ENCODE data around the gene KIRREL3. TPM values are rescaled to one million over a fixed set of nuclear protein-coding genes. Genes with fewer than 3 reads are reported as not detected.
A peak's percentile ranks its signal among the peaks of the same experiment; 100 is the strongest.

The KIRREL3 gene
- total RNA-seq, 1 donor from 2014 or later, result 0.66 TPM

GRCh38 chr11:126423154-126423553 lies 577.4 kb downstream of the KIRREL3 start:
- DNase-seq (ENCODE audit: low spot score), result no peak

- DNase-seq (ENCODE audit: low spot score), result no peak
These were observed 578.1 kb downstream of the KIRREL3 start for GRCh38 chr11:126422446-126422845.

- no peak for DNase-seq (ENCODE audit: low spot score)
These were observed 579.3 kb downstream of the KIRREL3 start for GRCh38 chr11:126421271-126421671.

- no peak for DNase-seq (ENCODE audit: low spot score)
These were observed 579.8 kb downstream of the KIRREL3 start for GRCh38 chr11:126420698-126421256.

GRCh38 chr11:126419801-126420697 lies 580.5 kb downstream of the KIRREL3 start:
- DNase-seq (ENCODE audit: low spot score), result no peak

GRCh38 chr11:126418887-126419286 lies 581.7 kb downstream of the KIRREL3 start:
- no peak for DNase-seq (ENCODE audit: low spot score)

- no peak for DNase-seq (ENCODE audit: low spot score)
These were observed 583.3 kb downstream of the KIRREL3 start for GRCh38 chr11:126417091-126417862.

GRCh38 chr11:126416542-126417090 lies 584.0 kb downstream of the KIRREL3 start:
- DNase-seq (ENCODE audit: low spot score), result peak; percentile 88

- DNase-seq (ENCODE audit: low spot score), result peak; percentile 61
These were observed 584.7 kb downstream of the KIRREL3 start for GRCh38 chr11:126415669-126416420.

- peak; percentile 78 for DNase-seq (ENCODE audit: low spot score)
These were observed 585.4 kb downstream of the KIRREL3 start for GRCh38 chr11:126415128-126415527.

- DNase-seq (ENCODE audit: low spot score), result no peak
These were observed 586.0 kb downstream of the KIRREL3 start for GRCh38 chr11:126414615-126415014.

- no peak for DNase-seq (ENCODE audit: low spot score)
These were observed 586.6 kb downstream of the KIRREL3 start for GRCh38 chr11:126413843-126414405.

GRCh38 chr11:126413426-126413825 lies 587.1 kb downstream of the KIRREL3 start:
- DNase-seq (ENCODE audit: low spot score), result no peak

GRCh38 chr11:126411971-126412381 lies 588.6 kb downstream of the KIRREL3 start:
- DNase-seq (ENCODE audit: low spot score), result no peak

- DNase-seq (ENCODE audit: low spot score), result peak; percentile 37
These were observed 589.9 kb downstream of the KIRREL3 start for GRCh38 chr11:126410649-126411048.

- no peak for DNase-seq (ENCODE audit: low spot score)
These were observed 591.0 kb downstream of the KIRREL3 start for GRCh38 chr11:126409620-126409985.

GRCh38 chr11:126408901-126409619 lies 591.5 kb downstream of the KIRREL3 start:
- no peak for DNase-seq (ENCODE audit: low spot score)

GRCh38 chr11:126408496-126408895 lies 592.1 kb downstream of the KIRREL3 start:
- DNase-seq (ENCODE audit: low spot score), result no peak

- no peak for DNase-seq (ENCODE audit: low spot score)
These were observed 592.8 kb downstream of the KIRREL3 start for GRCh38 chr11:126407682-126408288.

- no peak for DNase-seq (ENCODE audit: low spot score)
These were observed 593.5 kb downstream of the KIRREL3 start for GRCh38 chr11:126407101-126407521.
